ENCODE data around the gene HCK.
"Not testable (repeated sequence)": the region's sequence is repeated elsewhere in the genome, so short reads cannot be mapped to it uniquely, and the experiment has no call there.

Gene HCK

DNA sequence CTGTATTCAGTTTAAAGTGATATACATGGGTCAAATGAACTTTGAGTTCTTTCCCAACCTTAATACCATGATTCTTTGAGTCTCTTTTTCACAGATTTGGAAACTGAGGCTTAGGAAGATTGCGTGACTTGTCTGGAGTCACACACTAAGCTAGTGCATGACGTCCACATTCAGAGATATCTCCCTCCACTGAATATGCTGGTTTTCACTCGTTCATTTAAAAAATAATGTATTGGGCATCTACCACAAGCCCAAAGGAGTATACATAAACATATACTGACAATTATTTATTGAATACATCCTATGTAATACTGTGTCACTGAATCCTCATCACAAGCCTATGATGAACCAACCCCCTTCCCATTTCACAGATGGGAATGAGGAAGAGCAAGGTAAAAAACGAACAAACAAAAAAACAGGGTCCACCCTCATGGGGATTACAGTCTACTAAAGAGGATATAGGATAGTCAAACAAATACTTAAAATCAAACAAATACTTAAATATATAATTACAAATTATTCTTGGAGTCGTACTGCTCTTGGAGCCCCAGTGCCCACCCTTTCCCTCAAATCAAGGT is 56.9 kb downstream of the HCK start:
- no peak for DNase-seq (ENCODE audit: low spot score)

DNA sequence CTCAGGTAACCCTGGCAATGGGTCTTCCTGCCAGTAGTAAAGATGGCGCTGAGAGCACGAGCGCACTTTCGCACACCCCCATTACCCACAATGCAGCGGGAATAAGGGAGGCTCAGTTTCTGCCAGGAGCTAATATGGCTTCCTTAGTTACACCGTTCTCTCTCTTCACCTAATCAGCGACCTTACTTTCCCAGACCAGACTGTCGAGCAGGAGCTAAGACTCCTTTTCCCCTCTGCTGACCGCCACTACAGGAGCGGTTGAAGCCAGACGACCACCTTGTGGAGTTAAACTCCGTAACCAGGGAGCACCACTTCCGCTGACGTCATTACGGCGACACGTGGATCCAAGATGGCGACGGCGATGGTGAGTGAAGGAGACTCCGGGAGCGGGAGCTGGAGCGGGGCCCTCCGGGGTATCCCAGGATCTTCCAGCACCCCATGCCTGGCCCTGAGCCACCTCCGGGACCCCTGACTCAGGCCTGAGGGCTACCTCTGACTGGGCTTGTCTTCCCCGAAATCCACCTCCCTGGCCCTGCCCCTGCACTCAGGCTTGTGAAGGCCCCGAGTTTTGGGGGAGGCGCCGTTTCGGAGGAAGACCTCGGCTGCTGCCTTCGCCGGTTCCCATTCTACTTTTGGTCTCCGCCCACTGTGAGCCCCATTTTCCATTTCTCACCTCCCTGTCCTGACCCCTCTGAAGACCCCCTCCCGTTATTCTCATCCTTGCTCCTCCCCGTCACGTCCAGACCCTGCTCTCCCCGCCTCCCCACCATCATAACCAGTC is 57.5 kb downstream of the HCK start, which contains the start of gene TM9SF4:
Gene TM9SF4 (plus strand): TSS at position 323 of the 781 bp plus-strand sequence. CDS start 27 bp downstream, at position 350.
- DNase-seq (ENCODE audit: low spot score), result peak; percentile 95

DNA sequence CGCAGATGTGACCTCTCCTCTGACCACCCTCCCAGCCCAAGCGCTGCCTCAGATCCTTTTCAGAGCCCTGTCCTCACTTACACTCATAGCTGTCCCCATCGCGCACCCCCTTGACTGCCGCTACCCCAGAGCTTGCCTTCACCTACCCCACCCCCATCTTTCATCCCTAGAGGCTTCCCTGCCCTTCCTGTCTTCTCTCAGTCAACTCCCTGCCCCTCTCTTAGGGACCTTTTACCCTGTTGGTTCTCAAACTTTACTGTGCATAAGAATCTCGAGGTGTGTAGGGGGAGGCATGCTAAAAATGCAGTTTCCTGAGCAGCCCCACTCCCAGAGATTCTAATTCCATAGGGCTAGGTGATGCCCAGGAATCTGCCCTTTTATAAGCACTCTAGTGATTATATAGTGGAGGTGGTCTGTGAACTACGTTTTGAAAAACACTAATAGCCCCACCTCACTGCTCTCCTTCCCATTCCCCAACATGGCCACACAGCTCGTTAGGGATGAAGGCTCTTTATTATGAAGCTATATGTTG is 58.2 kb downstream of the HCK start:
- DNase-seq (ENCODE audit: low spot score), result no peak

DNA sequence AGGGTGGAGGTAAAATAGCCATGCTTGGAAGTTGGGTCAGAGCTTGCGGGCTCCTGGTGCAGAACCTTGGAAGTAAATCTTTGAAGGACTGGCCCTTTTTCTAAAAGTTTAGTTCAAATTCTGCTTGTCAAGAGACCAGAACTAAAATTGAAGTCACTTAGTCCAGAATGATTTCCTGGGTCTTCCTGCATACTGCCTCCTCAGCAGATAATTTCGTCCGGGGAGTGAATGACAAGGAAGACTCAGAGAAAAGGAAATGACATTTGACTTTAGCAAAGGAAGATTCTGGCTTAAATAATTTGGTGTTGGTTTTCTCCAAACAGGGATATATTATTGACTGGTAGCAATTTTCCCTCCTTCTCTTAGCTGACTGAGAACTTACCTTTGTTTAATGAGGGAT is 58.7 kb downstream of the HCK start:
- DNase-seq (ENCODE audit: low spot score), result no peak

DNA sequence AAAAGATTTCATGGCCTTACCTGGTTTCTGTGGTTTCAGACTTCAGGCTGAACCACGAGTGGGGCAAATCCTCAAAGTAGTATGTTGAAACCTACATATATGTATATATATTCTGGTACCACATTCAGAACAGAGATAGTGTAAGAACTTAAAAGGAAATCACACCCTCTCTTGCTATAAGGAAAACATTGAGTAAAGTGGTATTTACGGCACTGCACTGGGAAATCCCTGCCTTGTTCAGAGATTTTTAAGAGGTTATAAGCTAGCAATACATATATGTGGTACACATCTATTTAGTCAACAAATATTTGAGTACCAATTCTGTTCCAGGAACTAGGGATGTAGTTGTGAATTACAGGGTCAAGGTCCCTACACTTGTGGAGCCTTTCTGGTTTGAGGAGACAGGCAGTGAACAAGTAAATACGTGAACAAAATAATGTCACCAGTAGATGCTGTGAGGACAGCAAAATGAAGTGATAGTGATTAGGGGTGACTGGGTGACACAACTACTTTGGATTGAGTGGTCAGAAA is 59.2 kb downstream of the HCK start:
- DNase-seq (ENCODE audit: low spot score), result no peak

DNA sequence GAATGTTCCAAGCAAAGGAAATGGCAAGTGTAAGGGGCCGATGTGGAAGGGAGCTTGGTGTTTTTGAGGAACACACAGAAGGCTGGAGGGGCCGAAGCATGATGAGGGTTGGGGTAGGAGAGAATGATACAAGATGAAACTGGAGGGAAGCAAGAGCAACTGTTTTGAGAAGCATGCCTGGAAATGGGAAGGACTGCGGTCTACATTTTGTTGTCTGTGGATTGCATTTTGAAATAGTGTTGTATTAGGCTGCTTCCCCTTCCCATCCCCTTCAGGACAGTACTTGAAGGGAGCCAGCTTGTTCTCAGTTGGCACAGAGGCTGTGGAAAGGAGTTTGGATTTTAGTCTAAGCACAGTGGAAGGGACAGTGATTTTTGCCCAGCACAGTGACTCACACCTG is 59.7 kb downstream of the HCK start:
- no peak for DNase-seq (ENCODE audit: low spot score)

DNA sequence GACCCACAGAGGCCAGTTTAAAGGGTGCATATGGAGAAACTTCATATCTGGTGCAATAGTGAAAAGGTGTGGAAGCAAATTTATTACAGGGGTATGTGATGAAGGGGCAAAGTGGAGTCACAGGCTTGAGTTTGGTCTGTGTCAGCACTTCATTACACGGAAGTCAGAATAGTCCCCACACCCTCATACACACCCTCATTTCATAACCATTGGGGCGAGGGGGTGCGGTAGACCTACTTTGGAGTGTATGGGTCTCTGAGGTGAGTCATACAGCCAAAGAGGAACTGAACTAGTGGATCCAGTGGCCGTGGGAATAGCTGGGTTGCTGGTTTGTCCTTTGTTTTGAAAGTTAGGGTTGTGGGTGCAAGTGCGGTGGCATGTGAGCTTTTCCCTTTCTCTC is 60.8 kb downstream of the HCK start:
- DNase-seq (ENCODE audit: low spot score), result peak; percentile 11

DNA sequence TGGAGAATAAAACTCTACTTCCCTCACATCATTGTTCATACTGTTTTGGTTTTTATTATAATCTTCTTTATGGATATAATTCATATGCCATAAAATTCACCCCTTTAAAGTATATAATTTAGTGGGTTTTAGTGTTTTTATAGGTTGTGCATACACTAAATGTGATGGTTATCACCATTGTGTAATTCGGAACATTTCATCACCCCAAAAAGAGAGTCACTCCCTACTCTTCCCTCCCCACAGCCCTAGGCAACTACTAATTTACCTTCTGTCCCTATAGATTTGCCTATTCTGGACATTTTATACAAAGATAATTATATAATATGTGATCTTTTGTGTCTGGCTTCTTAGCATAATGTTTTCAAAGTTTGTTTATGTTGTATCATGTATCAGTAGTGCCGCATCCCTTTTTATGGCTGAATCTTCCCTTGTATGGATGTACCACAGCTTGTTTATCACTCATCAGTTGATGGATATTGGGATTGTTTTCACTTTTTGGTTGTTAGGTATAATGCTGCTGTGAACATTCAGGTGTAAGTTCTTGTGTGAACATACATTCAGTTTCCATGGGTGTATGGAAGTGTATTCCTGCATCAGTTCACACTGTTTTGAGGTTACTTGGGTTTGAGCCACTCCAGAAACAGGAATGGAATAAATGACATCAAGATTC is 61.7 kb downstream of the HCK start:
- DNase-seq (ENCODE audit: low spot score), result no peak

DNA sequence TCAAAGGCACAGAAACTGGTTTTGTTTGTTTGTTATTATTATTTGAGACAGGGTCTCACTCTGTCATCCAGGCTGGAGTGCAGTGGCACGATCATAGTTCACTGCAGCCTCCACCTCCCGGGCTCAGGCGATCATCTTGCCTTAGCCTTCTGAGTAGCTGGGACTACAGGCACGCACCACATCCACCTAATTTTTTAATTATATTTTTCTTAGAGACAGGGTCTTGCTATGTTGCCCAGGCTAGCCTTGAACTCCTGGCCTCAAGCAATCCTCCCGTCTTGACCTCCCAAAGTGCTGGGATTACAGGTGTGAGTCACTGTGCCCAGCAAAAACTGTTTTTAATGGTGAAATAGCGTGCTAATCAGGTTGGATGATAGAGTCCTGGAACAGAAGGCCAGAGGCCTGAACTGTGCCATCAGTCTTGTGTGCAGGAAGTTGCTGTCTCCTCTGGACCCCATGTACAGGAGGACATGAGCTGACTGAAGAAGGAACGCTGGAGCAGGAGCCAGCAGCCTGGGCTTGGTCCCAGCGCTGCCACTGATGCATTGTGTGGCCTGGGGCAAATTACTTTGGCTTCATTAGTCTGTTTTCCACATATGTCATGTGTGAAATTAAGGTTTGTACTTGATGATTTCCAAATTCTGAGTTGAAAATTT is 62.4 kb downstream of the HCK start:
- no peak for DNase-seq (ENCODE audit: low spot score)

DNA sequence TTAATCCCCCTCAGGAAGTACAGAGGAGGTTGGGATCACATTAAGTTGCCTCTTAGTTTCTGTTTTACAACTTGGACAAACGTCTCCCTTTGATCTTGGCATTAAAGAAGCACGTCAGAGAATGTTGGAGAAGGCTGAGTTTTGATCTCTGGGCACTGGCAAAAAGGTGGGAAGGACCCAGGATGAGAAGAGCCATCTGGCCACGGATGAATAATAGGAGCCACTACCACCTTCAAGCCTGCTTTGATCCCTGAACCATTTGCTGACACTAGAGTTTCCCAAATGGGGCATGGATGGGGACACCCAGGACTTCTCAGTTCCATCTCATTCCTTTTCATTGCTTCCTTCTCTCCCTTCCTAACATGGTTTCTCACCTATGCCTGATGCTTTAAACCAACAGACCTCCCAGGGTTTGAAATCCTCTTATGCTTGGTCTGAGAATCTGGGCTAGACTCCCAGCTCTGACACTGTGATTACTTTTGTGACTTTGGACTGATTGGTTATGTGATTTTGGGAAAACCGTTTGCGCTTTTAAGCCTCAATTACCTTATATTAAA is 63.2 kb downstream of the HCK start:
- no peak for DNase-seq (ENCODE audit: low spot score)

DNA sequence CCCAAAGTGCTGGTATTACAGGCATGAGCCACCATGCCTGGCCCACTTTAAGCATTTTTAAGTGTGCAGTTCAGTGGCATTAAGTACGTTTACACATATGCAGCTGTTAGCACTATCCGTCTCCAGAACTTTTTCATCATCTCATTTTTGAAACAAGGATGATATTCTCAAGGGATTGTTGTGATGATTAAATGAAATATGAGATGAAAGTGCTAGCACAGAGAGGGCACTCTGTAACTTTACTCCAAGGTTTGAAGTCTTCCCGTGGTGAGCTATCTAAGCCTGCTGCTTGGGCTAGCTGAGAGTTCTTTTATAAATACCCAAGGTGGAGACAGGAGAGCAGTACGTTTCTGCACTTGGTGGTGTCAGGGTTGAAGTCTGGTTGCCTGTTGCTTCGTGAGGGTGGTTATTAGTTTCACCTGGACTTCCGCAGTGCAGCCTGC is 64.1 kb downstream of the HCK start:
- DNase-seq (ENCODE audit: low spot score), result no peak

DNA sequence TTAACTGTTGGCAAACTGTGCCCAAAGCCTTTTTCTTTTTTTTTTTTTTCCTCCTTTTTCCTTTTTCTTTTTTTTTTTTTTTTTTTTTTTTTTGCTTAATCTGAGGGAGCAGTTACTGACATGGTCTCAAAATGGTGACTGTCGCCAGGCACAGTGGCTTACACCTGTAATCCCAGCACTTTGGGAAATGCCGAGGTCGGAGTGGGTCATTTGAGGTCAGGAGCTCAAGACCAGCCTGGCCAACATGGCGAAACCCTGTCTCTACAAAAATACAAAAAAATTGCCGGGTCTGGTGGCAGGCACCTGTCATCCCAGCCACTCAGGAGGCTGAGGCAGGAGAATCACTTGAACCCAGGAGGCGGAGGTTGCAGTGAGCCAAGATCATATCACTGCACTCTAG is 64.8 kb downstream of the HCK start:
- DNase-seq (ENCODE audit: low spot score), result not testable (repeated sequence)

DNA sequence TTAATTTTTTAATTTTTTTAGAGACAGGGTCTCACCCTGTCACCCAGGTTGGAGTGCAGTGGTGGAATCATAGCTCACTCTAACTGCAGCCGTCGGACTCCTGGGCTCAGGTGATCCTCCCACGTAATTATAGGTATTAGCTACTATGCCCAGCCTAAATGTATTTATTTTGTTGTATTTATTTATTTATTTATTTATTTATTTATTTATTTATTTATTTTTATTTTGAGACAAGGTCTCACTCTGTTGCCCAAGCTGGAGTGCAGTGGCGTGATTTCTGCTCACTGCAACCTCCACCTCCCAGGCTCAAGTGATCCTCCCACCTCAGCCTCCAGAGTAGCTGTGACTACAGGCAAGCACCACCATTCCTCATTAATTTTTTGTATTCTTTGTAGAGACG is 66.4 kb downstream of the HCK start:
- DNase-seq (ENCODE audit: low spot score), result not testable (repeated sequence)

DNA sequence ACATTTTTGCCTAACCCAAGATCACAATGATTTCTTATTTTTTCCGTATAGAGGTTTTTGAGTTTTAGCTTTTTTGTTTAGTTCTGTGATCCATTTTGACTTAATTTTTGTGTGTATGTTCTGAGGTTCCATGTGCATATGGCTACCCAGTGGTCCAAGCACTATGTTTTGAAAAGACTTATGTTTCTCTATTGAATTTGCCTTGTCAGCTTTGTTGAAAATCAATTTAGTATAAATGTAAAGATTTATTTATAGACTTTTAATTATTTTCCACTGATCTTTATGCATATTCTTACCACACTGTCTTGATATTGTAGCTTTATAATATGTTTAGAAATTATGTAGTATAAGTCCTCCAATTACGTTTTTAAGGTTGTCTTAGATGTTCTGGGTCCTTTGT is 67.7 kb downstream of the HCK start:
- no peak for DNase-seq (ENCODE audit: low spot score)

DNA sequence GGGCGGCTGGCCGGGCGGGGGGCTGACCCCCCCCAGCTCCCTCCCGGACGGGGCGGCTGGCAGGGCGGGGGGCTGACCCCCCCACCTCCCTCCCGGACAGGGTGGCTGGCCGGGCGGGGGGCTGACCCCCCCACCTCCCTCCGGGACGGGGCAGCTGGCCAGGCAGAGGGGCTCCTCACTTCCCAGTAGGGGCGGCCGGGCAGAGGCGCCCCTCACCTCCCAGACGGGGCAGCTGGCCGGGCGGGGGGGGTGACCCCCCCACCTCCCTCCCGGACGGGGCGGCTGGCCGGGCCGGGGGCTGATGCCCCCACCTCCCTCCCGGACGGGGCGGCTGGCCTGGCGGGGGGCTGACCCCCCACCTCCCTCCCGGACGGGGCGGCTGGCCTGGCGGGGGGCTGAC is 69.9 kb downstream of the HCK start:
- not testable (repeated sequence) for DNase-seq (ENCODE audit: low spot score)

DNA sequence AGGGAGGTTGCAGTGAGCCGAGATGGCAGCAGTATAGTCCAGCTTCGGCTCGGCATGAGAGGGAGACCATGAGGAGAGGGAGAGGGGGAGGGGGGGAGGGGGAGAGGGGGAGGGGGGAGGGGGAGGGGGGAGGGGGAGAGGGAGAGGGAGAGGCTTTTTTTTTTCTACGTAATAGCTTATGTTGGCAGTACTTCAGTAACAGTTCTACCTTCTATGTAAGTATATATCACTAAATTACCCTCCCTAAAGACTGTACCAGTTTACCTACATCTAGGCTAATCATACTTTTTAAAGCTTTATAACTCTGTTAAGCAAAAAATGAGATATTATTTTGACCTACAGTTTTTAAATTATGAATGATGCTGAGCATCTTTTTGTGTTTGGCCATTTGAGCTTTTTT is 71.0 kb downstream of the HCK start:
- no peak for DNase-seq (ENCODE audit: low spot score)

DNA sequence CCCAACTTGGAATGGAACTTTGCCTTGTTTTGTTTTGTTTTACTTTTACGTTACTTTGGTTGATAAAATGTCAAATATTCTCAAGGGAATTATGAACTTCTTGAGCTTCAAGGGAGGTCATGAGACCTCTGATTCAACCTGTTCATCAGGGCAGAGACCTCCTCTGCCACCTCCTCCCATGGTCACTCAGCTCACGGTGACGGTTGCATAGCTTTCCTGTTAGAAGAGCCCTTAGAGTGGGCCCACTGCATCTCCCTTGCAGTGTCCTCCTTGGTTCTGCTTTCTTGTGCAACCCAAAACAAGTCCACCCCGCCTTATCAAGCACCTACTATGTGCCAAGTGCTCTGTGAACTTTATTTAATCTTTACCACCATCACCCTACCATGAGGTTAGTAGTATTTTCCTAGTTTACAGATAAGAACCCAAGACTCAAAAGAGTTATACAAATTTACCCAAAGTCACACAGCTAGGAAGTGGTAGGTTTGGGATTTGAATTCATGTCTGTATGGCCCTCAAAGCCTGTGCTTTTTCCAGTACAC is 72.9 kb downstream of the HCK start:
- no peak for DNase-seq (ENCODE audit: low spot score)

DNA sequence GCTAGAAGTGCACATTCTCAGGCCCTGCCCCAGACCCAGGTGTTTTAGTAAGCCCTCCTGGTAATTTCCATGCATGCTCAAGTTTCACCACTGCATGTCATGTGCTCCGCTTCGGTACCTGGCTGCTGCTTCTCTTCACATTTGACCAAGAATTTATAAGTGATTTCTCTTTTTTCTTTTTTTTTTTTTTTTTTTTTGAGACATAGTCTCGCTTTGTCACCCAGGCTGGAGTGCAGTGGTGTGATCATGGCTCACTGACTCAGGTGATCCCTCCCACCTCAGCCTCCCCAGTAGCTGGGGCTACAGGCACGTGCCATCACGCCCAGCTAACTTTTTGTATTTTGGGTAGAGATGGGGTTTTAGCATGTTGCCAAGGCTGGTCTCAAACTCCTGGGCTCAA is 73.5 kb downstream of the HCK start:
- no peak for DNase-seq (ENCODE audit: low spot score)

DNA sequence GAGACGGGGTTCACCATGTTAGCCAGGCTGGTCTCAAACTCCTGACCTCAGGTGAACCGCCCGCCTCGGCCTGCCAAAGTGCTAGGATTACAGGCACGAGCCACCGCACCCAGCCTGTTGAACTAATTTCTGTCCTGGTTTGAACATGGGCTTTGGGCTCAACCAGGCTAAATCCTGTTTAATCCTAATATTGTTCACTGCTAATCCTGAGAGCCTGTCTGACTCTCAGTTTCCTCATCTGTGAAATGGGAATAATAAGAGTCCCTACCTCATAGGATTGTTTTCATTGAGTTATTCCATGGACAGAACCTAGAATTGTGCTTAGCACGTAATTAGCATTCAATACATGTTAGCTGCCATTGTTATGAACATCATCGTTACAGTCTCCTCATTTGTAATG is 74.9 kb downstream of the HCK start:
- no peak for DNase-seq (ENCODE audit: low spot score)

DNA sequence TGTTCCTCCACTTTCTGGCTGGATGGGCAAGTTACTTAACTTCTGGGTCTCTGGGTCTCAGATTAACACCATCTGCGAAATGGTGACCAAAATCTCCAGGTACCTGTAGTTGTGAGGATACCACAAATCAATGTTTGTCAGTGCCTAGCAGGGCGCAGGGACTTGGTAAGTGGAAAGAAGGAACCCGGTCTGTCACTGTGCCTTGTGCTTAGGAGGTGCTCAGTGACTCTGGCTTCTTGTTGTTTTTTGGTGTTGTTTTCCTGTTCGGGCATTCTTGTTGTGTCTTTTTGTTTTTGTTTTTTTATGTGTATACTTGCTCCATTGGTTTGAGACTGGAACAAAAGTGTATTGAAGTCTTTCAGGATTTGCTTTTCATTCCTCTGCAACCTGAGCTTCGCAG is 75.3 kb downstream of the HCK start:
- DNase-seq (ENCODE audit: low spot score), result no peak

DNA sequence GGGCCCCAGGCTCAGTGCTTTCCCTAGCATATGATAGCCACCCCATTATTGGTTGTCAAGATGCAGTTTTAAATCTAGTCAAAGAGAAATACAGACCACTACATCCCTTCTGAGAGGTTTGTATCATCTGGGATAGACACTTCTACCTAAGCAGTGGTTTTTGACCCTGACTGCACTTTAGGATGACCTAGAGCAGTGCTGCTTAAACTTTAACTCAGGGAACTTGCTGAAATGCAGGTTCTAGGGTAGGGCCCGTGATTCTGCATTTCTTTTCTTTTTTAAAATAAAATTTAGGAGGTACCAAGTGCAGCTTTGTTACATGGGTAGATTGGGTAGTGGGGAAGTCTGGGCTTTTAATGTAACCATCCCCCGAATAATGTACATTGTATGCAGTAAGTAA is 76.1 kb downstream of the HCK start:
- DNase-seq (ENCODE audit: low spot score), result no peak

DNA sequence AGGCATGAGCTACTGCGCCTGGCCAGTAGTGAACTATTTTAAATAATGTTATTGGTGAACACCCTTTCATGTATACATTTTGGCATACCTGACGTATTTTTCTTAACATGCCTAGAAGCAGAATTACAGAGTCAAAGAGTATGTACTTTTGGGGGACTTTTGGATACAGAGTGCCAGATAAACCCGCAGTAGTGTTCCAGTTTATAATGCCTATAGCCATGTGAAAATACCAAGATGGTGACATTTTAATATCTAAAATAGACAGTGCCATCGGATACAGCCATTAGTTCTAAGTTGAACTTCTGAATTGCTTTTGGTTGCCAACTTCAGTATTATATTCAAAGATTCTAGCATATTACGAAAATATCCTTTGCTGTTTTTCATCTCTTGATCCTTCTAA is 77.8 kb downstream of the HCK start:
- no peak for DNase-seq (ENCODE audit: low spot score)
